Peyer's patch (tissue), 4 donors: ENCODE measurements around the gene SNCG. TPM values are rescaled to one million over a fixed set of nuclear protein-coding genes. Genes with fewer than 3 reads are reported as not detected.
A peak's percentile ranks its signal among the peaks of the same experiment; 100 is the strongest.
"Not testable (repeated sequence)": the region's sequence is repeated elsewhere in the genome, so short reads cannot be mapped to it uniquely, and the experiment has no call there.

Experiments
- DNase-seq, 3 donors: peaks; one replicate each; pipeline ENCODE4 v3.0.0-alpha.2; 2017 to 2019
- H3K27ac ChIP-seq, 4 donors: fragments of 200-600 bp; sonication (generic); one replicate each; pipeline ENCODE4 v1.5.1; 2016 to 2019
- H3K27me3 ChIP-seq, 2 donors: fragments of 200-600 bp; sonication (generic); one replicate each; pipeline ENCODE4 v1.5.1; 2019
- H3K36me3 ChIP-seq, 3 donors: fragments of 200-600 bp; sonication (generic); one replicate each; pipeline ENCODE4 v1.5.1; 2016 to 2019
- H3K4me1 ChIP-seq, 4 donors: fragments of 200-600 bp; sonication (generic); one replicate each; pipeline ENCODE4 v1.5.1; 2016 to 2019
- H3K4me3 ChIP-seq, 4 donors: fragments of 200-600 bp; sonication (generic); 1 replicate in 3 of 4; 2 replicates in 1 of 4; pipeline ENCODE4 v1.5.1; 2016 to 2019; ENCODE audit warnings: mild to moderate bottlenecking in 1 of 4
- H3K9me3 ChIP-seq, 4 donors: fragments of 200-600 bp; sonication (generic); one replicate each; pipeline ENCODE4 v1.5.1; 2016 to 2019; ENCODE audit warnings: mild to moderate bottlenecking in 1 of 4
- POLR2A ChIP-seq, 2 donors: fragments of 450-650 bp; IDR thresholded peaks; one replicate each; pipeline ENCODE4 v1.5.1; 2017; ENCODE audit warnings: antibody characterized with exemption in 2 of 2, mild to moderate bottlenecking in 2 of 2, moderate library complexity in 2 of 2
- total RNA-seq, 4 donors: library from RNA; depleted of rRNA; stranded (reverse); fragments of >200 nt; gene quantifications; one replicate each; pipeline ENCODE4 v1.1.0, GENCODE V29; 2016
- TF ChIP-seq, protein P1 (sequence below), 6 experiments: fragments of 450-650 bp in 4 of 6; fragments of 200-600 bp in 2 of 6; sonication (generic) in 1 of 6; IDR thresholded peaks; one replicate each; pipeline ENCODE4 v1.5.1; 2017 to 2019; ENCODE audit warnings: antibody characterized with exemption in 6 of 6, mild to moderate bottlenecking in 3 of 6, moderate library complexity in 1 of 6

SNCG gene
- total RNA-seq, 4 donors from 2014 or later, result 2.4 to 8.2 TPM; not detected in 2

GRCh38 chr10:86944031-86944419 lies 14.4 kb upstream of the SNCG start:
- Histone ChIP-seq H3K9me3 (no peaks in the 10 kb centered on the region), H3K4me1 (no peaks in the 10 kb centered on the region), H3K27ac (no peak overlapping the region), H3K4me3 (no peak overlapping the region), H3K36me3 (no peaks in the 10 kb centered on the region), H3K27me3 (no peaks in the 10 kb centered on the region)
- TF ChIP-seq, protein P1, sequence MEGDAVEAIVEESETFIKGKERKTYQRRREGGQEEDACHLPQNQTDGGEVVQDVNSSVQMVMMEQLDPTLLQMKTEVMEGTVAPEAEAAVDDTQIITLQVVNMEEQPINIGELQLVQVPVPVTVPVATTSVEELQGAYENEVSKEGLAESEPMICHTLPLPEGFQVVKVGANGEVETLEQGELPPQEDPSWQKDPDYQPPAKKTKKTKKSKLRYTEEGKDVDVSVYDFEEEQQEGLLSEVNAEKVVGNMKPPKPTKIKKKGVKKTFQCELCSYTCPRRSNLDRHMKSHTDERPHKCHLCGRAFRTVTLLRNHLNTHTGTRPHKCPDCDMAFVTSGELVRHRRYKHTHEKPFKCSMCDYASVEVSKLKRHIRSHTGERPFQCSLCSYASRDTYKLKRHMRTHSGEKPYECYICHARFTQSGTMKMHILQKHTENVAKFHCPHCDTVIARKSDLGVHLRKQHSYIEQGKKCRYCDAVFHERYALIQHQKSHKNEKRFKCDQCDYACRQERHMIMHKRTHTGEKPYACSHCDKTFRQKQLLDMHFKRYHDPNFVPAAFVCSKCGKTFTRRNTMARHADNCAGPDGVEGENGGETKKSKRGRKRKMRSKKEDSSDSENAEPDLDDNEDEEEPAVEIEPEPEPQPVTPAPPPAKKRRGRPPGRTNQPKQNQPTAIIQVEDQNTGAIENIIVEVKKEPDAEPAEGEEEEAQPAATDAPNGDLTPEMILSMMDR (IDR thresholded peaks at IDR 0.05), result no peak
- TF ChIP-seq POLR2A (IDR thresholded peaks at IDR 0.05), result no peak
- no peak for DNase-seq

DNA sequence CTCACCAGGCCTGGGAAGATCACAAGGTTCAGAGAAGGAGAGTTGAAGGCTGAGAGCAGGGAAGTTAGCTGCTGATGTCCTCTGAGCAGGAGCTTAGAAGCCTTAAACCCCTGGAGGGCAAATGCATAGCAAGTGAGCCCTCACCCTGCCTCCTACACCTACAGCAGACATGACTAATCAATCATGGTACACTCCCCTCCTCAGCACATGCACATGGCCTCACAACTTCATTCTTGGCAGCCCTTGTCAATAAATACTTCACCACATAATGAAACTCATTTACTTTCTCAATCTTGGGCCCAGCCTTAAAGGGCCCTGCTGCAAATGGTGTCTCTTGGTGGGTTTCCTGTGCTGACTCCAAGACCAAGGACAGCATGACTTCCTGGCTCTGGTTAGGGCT lies 13.9 kb upstream of the SNCG start:
- Histone ChIP-seq H3K36me3 (no peaks in the 10 kb centered on the region), H3K4me1 (no peaks in the 10 kb centered on the region), H3K4me3 (no peak overlapping the region), H3K9me3 (no peaks in the 10 kb centered on the region), H3K27me3 (no peaks in the 10 kb centered on the region), H3K27ac (no peak overlapping the region)
- no peak for TF ChIP-seq POLR2A (IDR thresholded peaks at IDR 0.05)
- TF ChIP-seq, protein P1 (IDR thresholded peaks at IDR 0.05), result no peak
- DNase-seq, result no peak

DNA sequence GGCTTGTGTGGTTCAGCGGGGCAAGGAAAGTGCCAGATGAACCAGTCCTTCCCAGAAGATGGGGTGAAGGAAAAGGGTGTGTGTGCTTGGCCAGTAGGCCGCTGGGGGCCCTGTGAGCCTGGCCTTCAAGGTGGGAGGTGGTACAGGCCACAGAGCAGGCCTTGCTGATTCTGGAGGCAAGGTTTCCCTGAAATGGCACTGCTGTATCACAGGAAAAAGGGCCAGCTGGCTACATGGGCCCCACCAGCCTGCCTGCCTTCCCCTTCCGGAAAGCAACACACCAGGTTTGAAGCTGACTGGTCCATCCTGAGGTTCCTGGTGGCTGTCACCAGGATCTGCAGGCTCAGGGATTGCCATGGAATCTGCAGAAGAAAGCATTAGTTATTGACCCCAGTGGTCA lies 13.5 kb upstream of the SNCG start:
- H3K27me3 ChIP-seq, result no peaks in the 10 kb centered on the region
- no peak for TF ChIP-seq POLR2A (IDR thresholded peaks at IDR 0.05)
- TF ChIP-seq, protein P1 (IDR thresholded peaks at IDR 0.05), result no peak
- H3K4me3 ChIP-seq, result no peak overlapping the region
- no peaks in the 10 kb centered on the region for H3K4me1 ChIP-seq
- DNase-seq, result peak in 2 of 3 donors; percentile 3 to 24
- H3K36me3 ChIP-seq, result no peaks in the 10 kb centered on the region
- no peak overlapping the region for H3K27ac ChIP-seq
- H3K9me3 ChIP-seq, result no peaks in the 10 kb centered on the region

GRCh38 chr10:86945361-86946212 lies 12.8 kb upstream of the SNCG start:
- TF ChIP-seq, protein P1 (IDR thresholded peaks at IDR 0.05), result no peak
- no peak for TF ChIP-seq POLR2A (IDR thresholded peaks at IDR 0.05)
- H3K27me3 ChIP-seq, result no peaks in the 10 kb centered on the region
- peak in 1 of 3 donors; percentile 36 for DNase-seq
- H3K27ac ChIP-seq, result no peak overlapping the region
- no peaks in the 10 kb centered on the region for H3K36me3 ChIP-seq
- no peaks in the 10 kb centered on the region for H3K9me3 ChIP-seq
- H3K4me3 ChIP-seq, result no peak overlapping the region
- H3K4me1 ChIP-seq, result no peaks in the 10 kb centered on the region

DNA sequence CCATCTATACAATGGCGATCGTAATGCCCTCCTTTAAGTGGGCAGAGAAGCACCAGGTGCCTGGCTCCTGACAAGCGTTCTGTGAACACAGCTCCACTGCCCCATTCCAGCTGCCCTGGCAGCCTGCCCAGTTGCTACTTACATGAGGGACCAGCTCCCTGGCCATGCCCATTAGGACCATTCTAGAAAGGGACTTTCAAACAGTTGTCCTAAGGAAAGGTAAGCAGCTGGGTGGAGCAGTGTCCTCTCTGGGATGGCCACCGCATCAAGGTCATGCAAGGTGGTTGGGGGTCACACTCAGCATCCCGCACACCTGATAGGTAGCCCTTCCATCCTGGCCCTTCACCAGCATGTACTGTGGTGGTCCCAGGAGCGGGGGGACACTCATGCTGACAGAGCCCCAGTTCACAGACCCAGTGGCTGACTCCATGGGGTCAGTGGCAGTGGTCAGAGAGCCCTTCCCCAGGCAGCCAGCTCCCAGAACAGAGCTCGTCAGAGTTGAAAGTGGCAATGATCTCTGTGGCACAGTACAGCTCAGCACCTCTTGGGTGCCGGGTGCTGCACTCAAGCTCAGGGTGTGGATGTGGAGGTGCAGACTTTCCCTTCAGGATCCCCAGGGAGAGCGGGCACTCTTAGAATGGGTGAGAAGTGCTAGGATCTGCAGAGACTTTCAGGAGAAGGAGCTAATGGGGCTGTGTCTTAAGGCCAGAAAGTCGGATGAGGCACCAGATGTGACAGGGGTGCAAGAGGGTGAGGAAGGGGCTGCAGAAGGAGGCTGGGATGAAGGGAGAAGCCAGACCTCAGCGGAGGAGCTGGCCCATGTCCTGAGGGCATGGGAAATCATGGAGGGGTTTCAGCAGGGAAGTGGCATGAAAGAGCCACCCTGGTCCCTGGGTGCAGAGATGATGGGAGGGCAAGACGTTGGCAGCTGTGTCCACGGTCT lies 11.9 kb upstream of the SNCG start:
- Histone ChIP-seq H3K27ac (no peak overlapping the region), H3K36me3 (no peaks in the 10 kb centered on the region), H3K9me3 (no peaks in the 10 kb centered on the region), H3K4me3 (no peak overlapping the region), H3K27me3 (no peaks in the 10 kb centered on the region), H3K4me1 (no peaks in the 10 kb centered on the region)
- TF ChIP-seq, protein P1 (IDR thresholded peaks at IDR 0.05), result no peak
- no peak for TF ChIP-seq POLR2A (IDR thresholded peaks at IDR 0.05)
- DNase-seq, result peak in 1 of 3 donors; percentile 51

- H3K9me3 ChIP-seq, H3K36me3 ChIP-seq, H3K27ac ChIP-seq, DNase-seq, H3K4me3 ChIP-seq, H3K4me1 ChIP-seq, H3K27me3 ChIP-seq: not testable (repeated sequence)
Measured at GRCh38 chr10:86947806-86948205, 10.6 kb upstream of the SNCG start.
